ENCODE results near the gene ATP6V1F. TPM values are rescaled to one million over a fixed set of nuclear protein-coding genes. Genes with fewer than 3 reads are reported as not detected.

Gene ATP6V1F
- total RNA-seq, 1 donor from 2014 or later, result 127 TPM

DNA sequence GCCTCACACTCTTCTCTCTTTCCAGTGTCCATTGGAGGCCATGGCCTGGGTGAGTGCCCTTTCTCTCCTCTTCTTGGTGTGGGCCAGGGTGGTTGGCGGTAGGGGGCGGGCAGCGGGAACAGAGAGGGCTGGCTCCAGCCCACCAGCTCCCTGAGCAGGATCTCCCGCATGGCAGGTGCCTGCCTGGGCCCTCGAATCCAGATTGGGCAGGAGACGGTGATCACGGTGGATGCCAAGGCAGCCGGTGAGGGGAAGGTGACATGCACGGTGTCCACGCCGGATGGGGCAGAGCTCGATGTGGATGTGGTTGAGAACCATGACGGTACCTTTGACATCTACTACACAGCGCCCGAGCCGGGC is 13.5 kb upstream of the ATP6V1F start:
- Mint-ChIP-seq H3K27me3 (no peaks in the 10 kb centered on the region), H3K27ac (no peak overlapping the region), H3K4me3 (no peak overlapping the region), H3K36me3 (ENCODE audit: low read depth) (no peaks in the 10 kb centered on the region), H3K4me1 (no peaks in the 10 kb centered on the region), H3K9me3 (no peaks in the 10 kb centered on the region)
- intact Hi-C loops (cut with micrococcal nuclease), result no loop called here
- DNase-seq, result no peak

DNA sequence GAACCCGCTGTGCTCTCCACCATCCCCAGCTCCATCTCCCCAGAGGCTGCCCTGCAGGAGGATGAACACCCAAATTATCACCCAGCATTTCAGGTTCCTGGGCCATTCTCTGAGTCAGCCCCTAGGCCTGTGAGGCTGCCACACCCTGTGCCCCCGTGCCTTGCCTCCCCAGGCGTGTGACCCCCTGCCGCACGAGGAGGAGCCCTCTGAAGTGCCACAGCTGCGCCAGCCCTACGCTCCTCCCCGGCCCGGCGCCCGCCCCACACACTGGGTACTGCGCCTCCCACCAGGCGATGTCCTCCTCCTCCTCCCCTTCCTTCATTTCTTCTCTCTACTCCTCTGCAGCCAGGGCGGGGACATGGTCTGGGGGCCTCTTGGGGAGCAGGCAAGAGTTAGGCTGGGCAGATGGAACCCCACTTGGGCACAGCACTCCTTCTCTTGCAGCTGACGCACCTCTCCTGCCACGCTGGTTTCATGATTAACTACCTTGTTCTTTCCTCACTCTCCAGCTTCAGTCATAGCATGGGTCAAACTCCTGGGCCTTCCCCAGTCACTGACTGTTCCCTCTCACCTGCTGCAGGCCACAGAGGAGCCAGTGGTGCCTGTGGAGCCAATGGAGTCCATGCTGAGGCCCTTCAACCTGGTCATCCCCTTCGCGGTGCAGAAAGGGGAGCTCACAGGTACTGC is 12.7 kb upstream of the ATP6V1F start:
- Mint-ChIP-seq H3K9me3 (no peaks in the 10 kb centered on the region), H3K4me3 (no peak overlapping the region), H3K27ac (no peak overlapping the region), H3K27me3 (no peaks in the 10 kb centered on the region), H3K36me3 (ENCODE audit: low read depth) (no peaks in the 10 kb centered on the region), H3K4me1 (no peaks in the 10 kb centered on the region)
- DNase-seq, result no peak
- intact Hi-C loops (cut with micrococcal nuclease), result no loop called here

DNA sequence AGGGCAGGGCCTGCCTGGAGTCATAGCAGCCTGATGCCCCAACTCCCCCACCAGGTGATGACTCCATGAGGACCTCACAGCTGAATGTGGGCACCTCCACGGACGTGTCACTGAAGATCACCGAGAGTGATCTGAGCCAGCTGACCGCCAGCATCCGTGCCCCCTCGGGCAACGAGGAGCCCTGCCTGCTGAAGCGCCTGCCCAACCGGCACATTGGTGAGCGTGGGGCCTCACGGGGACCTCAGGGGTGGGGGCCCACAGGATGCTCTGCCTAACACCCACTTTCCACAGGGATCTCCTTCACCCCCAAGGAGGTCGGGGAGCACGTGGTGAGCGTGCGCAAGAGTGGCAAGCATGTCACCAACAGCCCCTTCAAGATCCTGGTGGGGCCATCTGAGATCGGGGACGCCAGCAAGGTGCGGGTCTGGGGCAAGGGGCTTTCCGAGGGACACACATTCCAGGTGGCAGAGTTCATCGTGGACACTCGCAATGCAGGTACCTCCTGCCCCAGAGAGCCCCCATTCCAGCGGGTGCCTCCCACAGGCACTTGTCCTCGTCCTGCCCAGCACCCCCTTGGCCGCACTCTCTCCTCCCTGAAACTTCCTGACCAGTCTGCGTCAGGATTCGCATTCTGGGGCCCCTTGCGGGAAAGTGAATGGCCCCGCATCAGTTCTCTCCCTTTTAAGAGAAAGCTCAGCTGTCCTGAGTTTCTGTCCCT is 10.0 kb upstream of the ATP6V1F start:
- H3K4me1 Mint-ChIP-seq, result no peaks in the 10 kb centered on the region
- no peaks in the 10 kb centered on the region for H3K27me3 Mint-ChIP-seq
- H3K36me3 Mint-ChIP-seq (ENCODE audit: low read depth), result no peaks in the 10 kb centered on the region
- H3K27ac Mint-ChIP-seq, result no peak overlapping the region
- intact Hi-C loops (cut with micrococcal nuclease), result no loop called here
- no peaks in the 10 kb centered on the region for H3K9me3 Mint-ChIP-seq
- no peak overlapping the region for H3K4me3 Mint-ChIP-seq
- DNase-seq, result no peak

DNA sequence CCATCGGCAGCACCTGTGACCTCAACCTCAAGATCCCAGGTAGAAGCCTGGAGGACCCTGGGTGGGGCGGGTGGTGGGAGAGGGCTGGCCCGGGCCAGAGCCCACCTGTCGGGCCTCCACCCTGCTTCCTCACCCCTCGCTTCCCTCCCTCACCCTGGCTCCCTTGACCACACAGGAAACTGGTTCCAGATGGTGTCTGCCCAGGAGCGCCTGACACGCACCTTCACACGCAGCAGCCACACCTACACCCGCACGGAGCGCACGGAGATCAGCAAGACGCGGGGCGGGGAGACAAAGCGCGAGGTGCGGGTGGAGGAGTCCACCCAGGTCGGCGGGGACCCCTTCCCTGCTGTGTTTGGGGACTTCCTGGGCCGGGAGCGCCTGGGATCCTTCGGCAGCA is 8.9 kb upstream of the ATP6V1F start:
- DNase-seq, result no peak
- Mint-ChIP-seq H3K36me3 (ENCODE audit: low read depth) (no peaks in the 10 kb centered on the region), H3K27ac (no peak overlapping the region), H3K27me3 (no peaks in the 10 kb centered on the region), H3K9me3 (no peaks in the 10 kb centered on the region), H3K4me1 (no peaks in the 10 kb centered on the region), H3K4me3 (no peak overlapping the region)
- intact Hi-C loops (cut with micrococcal nuclease), result no loop called here

DNA sequence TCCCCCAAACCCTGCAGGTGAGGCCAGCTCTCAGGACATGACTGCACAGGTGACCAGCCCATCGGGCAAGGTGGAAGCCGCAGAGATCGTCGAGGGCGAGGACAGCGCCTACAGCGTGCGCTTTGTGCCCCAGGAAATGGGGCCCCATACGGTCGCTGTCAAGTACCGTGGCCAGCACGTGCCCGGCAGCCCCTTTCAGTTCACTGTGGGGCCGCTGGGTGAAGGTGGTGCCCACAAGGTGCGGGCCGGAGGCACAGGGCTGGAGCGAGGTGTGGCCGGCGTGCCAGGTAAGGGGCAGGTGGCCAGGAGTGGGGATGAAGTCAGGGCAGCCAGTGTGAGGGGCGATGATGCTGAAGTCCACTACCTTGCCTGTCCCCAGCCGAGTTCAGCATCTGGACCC is 8.3 kb upstream of the ATP6V1F start:
- Mint-ChIP-seq H3K9me3 (no peaks in the 10 kb centered on the region), H3K27ac (no peak overlapping the region), H3K4me1 (no peaks in the 10 kb centered on the region), H3K27me3 (no peaks in the 10 kb centered on the region), H3K4me3 (no peak overlapping the region), H3K36me3 (ENCODE audit: low read depth) (no peaks in the 10 kb centered on the region)
- DNase-seq, result no peak
- intact Hi-C loops (cut with micrococcal nuclease), result no loop called here

DNA sequence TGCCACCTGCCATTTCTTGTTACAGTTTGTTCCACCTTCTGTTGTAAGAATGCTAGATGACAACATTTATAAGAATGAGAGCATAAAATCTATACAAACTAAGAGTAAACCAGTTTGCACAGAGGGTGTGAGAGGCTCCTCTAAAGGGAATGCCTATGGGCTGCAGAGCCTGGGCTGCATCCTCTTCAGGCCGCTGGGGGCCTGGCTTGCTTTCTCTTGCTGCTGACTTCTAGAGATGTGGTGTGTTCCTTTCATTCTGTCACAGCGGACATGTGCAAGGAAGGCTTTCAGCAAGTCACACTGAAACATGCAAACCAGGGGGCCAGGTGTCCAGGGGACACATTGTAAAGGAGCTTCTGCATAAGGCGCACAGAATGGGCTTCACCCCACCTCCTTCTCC is 7.1 kb upstream of the ATP6V1F start:
- Mint-ChIP-seq H3K27ac (no peak overlapping the region), H3K27me3 (no peaks in the 10 kb centered on the region), H3K4me3 (no peak overlapping the region), H3K9me3 (no peaks in the 10 kb centered on the region), H3K36me3 (ENCODE audit: low read depth) (no peaks in the 10 kb centered on the region), H3K4me1 (peaks cover under 1% of the 10 kb centered on the region)
- intact Hi-C loops (cut with micrococcal nuclease), result no loop called here
- DNase-seq, result no peak

DNA sequence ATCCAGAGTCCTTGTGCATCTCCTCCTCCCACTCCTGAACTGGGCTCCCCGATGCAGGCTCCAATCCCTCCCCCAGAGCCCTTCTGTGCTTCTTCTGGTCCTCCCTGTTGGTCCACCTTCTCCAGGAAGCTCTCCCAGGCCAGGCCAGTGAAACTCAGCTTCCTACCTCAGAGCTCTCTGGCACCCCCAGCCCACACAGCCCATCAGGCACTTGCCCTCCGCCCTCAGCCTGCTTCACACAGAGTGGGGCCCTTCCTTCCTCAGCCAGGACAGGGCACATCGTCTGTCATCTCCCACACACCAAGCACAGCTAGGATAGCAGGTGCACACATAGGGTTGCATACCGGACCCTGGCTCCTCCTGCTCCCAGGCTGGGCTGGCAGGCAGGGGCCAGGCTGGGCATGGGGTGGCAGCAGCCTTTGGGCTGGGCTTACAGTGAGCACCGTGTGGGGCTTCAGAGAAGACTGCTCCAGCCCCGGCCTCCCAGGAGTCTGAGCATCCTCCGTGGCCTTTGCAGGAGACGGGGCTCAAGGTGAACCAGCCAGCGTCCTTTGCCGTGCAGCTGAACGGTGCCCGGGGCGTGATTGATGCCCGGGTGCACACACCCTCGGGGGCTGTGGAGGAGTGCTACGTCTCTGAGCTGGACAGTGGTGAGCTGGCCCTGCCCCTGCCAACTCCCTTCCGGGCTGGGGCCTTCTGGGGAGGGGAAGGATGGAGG is 6.5 kb upstream of the ATP6V1F start:
- no peak for DNase-seq
- Mint-ChIP-seq H3K4me1 (peaks cover 5% of the 10 kb centered on the region), H3K27ac (no peak overlapping the region), H3K27me3 (no peaks in the 10 kb centered on the region), H3K36me3 (ENCODE audit: low read depth) (no peaks in the 10 kb centered on the region), H3K4me3 (no peak overlapping the region), H3K9me3 (no peaks in the 10 kb centered on the region)
- intact Hi-C loops (cut with micrococcal nuclease), result no loop called here

DNA sequence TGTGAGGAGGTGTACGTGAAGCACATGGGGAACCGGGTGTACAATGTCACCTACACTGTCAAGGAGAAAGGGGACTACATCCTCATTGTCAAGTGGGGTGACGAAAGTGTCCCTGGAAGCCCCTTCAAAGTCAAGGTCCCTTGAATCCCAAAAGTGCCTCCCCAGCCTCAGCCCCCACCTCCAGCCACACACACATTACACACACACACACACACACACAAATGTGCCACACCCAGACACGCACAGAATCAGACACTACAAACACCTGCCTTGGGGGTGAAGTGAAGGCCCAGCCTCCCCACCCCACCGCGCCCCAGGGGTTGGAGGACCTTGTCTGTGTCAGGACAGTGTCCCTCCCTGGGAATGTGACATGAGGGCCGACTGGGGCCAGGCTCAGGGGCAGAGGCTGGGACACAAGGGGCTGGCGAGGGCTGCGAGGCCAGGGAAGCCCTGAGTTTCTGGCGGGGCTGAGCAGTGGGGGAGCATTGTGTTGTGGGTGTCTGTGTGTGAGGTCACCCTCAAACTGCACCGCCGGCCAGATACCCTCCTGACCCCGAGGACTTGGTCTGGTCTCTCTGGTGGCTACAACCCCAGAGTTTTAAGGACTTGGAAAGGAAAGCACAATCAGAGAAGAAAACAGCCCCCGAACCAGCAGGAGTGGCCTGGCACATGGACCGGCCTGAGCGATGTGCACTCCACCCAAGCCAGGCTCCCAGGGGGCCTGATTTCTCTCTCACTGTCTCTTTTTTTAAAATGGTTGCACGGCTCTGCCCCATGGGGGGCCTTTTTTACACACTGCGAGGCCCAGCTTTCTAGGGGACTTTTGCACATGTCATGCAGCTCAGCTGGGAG is 4.0 kb upstream of the ATP6V1F start:
- H3K9me3 Mint-ChIP-seq, result no peaks in the 10 kb centered on the region
- intact Hi-C loops (cut with micrococcal nuclease), result no loop called here
- no peak overlapping the region for H3K27ac Mint-ChIP-seq
- H3K36me3 Mint-ChIP-seq (ENCODE audit: low read depth), result peaks cover 4% of the 10 kb centered on the region
- DNase-seq, result no peak
- H3K4me1 Mint-ChIP-seq, result peaks cover 14% of the 10 kb centered on the region
- H3K27me3 Mint-ChIP-seq, result peaks cover 2% of the 10 kb centered on the region
- H3K4me3 Mint-ChIP-seq, result no peak overlapping the region

DNA sequence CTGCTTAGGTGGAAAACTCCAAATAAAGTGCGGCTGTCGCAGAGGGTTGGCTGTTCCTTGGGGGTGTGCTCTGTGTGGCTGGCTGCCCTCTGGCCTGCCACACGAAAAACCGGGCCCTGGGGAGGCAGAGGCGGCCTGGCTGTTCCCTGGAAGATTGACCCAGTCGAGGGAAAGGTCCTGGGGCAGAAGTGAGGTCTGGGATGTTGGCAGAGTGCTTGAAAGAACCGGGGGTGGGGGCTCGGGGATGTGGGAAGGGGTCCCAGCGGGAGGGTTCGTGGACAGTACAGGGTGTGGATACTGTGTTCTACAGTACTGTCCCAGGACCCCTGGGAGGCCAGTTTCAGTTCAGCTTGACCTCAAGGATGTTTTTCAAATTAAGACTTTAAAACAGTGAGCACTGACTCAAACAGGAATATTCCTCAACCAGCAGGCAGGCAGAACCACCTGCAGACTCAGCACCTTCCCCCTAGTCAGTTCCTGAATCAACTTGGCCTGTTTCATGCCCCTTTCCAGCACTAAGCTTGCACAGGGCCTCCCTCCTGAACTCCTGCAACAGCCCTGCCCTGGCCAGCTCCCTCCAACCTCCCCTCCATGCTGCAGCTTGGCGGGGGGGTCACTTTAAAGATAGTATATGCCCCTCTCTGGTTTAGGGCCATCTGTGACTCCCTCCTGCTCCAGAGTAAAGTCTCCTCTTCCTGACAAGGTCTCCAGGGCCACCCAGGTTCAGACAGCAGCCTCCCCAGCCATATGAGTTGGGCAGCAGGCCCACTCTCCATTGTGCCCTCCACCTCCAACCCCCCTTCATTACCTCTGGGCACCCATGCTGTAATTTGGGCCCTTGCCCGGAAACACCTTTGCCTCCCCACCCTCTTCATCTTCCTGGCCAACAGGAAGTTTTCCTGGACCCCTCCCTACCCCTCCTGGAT is 3.2 kb upstream of the ATP6V1F start:
- Mint-ChIP-seq H3K27me3 (peaks cover 2% of the 10 kb centered on the region), H3K36me3 (ENCODE audit: low read depth) (peaks cover 5% of the 10 kb centered on the region), H3K27ac (no peak overlapping the region), H3K4me1 (peaks cover 18% of the 10 kb centered on the region), H3K9me3 (no peaks in the 10 kb centered on the region), H3K4me3 (no peak overlapping the region)
- intact Hi-C loops (cut with micrococcal nuclease), result no loop called here
- DNase-seq, result no peak

DNA sequence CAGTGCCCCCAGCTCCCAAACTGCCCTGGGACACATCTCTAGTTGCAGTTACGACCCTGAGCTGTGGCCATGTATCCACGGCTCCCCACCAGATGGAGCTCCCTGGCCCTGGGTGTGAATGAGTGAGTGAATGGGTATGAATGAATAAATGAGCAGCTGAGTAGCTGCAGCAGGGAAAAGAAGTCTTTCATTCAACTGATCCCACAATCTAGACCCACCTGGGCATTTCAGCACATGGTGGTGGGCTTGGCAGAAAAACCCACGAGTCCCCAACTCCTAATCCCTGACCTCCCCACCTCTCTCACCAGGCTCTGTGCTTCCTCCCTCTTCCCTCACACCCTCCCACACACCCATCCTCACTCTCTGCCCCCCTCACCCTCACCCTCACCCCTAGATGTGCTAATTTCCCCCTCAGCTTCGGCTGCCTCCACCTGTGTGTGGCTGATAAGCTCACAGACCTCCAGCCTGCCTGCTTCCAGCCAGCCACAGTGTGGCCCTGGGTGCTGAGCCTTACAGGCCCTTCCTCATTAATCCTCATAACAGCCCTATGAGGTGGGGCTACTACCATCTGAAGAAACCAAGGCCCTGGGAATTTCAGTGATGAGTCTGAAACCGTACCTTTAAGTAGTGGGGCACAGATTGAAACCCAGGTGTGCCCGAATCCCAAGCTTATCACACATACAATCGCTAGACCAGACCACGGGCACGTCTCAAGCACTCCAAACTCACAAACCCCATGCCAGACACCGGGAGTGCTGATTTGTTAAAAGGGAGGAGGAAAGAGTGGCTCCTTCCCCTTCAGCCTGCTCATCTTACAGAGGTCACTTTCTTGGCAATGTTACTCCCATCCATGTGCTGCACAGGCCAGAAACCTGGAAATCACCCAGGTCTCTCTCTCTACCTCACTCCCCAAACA is 2.2 kb upstream of the ATP6V1F start:
- Mint-ChIP-seq H3K36me3 (ENCODE audit: low read depth) (peaks cover 9% of the 10 kb centered on the region), H3K9me3 (no peaks in the 10 kb centered on the region), H3K27ac (peak overlapping the region; percentile 25), H3K27me3 (peaks cover 2% of the 10 kb centered on the region), H3K4me1 (peaks cover 18% of the 10 kb centered on the region), H3K4me3 (no peak overlapping the region)
- DNase-seq, result no peak
- intact Hi-C loops (cut with micrococcal nuclease), result no loop called here

DNA sequence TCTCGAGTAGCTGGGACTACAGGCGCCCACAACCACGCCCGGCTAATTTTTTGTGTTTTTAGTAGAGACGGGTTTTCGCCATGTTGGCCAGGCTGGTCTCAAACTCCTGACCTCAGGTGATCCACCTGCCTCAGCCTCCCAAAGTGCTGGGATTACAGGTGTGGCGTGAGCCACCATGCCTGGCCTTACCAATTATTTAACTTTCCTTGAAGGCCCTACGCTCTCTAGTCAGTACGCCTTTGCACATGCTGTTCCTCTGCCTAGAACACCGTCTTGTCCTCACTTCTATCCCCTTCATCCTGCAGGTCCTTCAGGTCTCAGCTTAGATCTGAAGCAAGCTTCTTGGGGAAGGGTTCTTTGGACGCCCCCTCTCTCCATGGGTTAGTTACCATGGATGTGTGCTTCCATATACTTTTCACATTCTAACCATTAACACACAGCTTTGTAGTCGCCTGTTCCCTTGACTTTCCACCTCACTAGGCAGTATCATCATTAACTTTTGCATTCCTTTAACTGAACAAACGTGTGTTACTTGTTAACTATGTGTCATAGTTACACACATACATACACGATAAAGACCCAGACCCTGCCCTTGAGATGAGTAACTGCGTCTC is 592 bp upstream of the ATP6V1F start:
- peak; percentile 62 for DNase-seq
- Mint-ChIP-seq H3K36me3 (ENCODE audit: low read depth) (peaks cover 21% of the 10 kb centered on the region), H3K4me1 (peaks cover 21% of the 10 kb centered on the region), H3K27me3 (peaks cover 2% of the 10 kb centered on the region), H3K4me3 (peak overlapping the region; percentile 93), H3K27ac (peak overlapping the region; percentile 96), H3K9me3 (no peaks in the 10 kb centered on the region)
- intact Hi-C loops (cut with micrococcal nuclease), result loop anchor here (1.0 kb wide), 2 partner anchors 123 to 362 kb away; partner anchors contain the start of gene CALU

Data from activated CD4-positive, alpha-beta T cell treated with anti-CD3 and anti-CD28 coated beads, Interleukin-2, amount 10 ng/mL, durations not matched to agents 24 days and 14 days (primary cell).